ENCODE measurements around the gene DHODH.

DNA sequence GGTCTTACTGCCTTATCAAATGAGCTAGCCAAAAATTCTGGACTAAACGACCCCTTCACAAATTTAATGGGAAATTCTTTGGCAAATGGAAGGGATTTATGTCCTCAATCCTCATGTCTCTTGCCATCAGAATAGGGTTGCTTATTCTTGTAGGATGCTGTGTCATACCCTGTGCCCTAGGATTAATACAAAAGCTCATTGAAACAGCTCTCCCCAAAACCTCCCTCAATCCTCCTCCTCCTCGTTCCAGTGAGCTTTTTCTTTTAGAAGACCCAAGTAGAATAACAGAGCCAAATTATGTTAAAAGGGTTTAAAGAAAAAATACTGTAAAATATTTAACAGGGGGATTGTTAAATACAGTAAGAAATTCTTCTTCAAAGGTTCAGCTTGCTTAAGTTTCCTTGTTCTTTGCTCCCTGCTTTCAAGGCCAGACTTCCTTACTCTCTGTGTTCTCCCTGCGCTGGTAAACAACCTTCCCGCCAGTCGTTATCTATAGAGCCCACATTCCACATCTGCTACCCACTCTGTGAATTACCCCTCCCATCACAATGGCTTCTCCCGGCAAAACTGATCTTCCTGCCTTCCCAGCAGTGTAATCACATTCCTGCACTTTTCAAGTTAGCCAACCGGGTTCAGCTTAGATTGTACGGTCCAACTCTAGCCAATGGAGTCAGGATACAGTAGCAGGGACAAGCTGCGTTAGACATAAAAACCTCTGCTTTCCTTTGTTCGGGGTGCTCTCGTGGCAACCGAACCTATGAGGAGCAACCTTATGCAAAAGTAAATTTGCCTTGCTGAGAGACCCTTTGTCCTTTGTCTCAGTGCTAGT is 64.2 kb downstream of the DHODH start:
- no peak for TF ChIP-seq CTCF (IDR thresholded peaks at IDR 0.05; ENCODE audit: low read depth, low read length)
- TF ChIP-seq POLR2A (IDR thresholded peaks at IDR 0.05; ENCODE audit: extremely low read depth, insufficient read length), result no peak
- TF ChIP-seq, protein P1, sequence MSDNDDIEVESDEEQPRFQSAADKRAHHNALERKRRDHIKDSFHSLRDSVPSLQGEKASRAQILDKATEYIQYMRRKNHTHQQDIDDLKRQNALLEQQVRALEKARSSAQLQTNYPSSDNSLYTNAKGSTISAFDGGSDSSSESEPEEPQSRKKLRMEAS (IDR thresholded peaks at IDR 0.05; ENCODE audit: low read depth, low read length), result no peak
- TF ChIP-seq MYC (IDR thresholded peaks at IDR 0.05; ENCODE audit: low read depth, low read length), result no peak

All from NB4 (cell line).